Measurements from ENCODE around the gene C1QTNF5. TPM values are rescaled to one million over a fixed set of nuclear protein-coding genes. Genes with fewer than 3 reads are reported as not detected.

Gene C1QTNF5
- total and polyA plus RNA-seq, 2 of the 8 experiments (the other 6 are each of a cell fraction or from before 2014, with no cell fraction given) = 2.2 to 2.7 TPM

- peak; percentile 77 to 97 (median 93) for TF ChIP-seq CTCF (IDR thresholded peaks at IDR 0.05; ENCODE audit: control extremely low read depth in 1 of 3, insufficient read depth in 1 of 3, low read depth in 1 of 3, low read length in 3 of 3)
- TF ChIP-seq RBBP5 (IDR thresholded peaks at IDR 0.05; ENCODE audit: borderline replicate concordance, low read depth, low read length) = peak; percentile 24; the same call in 1 of the 2 replicates
- no peak for TF ChIP-seq SIRT6 (IDR thresholded peaks at IDR 0.05; ENCODE audit: low read length)
- TF ChIP-seq ASH2L (IDR thresholded peaks at IDR 0.05; ENCODE audit: low read length) = peak; percentile 92
- TF ChIP-seq EP300 (IDR thresholded peaks at IDR 0.05; ENCODE audit: borderline replicate concordance in 1 of 2, low read depth in 2 of 2, low read length in 2 of 2) = peak in 1 of 2 experiments; percentile 90; a peak in 1 of 3 replicates
- TF ChIP-seq, protein P1, sequence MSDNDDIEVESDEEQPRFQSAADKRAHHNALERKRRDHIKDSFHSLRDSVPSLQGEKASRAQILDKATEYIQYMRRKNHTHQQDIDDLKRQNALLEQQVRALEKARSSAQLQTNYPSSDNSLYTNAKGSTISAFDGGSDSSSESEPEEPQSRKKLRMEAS (IDR thresholded peaks at IDR 0.05) = peak; percentile 51
- TF ChIP-seq TAF7 (optimal IDR thresholded peaks at IDR 0.05; ENCODE audit: borderline replicate concordance, low read depth, low read length) = no peak
Measured at GRCh38 chr11:119356349-119357031, 15.8 kb upstream of the C1QTNF5 start (continued).

Data from H1 (cell line).